SIG-M5 (cell line): ENCODE results near the gene CDT1.
"Not testable (repeated sequence)": the region's sequence is repeated elsewhere in the genome, so short reads cannot be mapped to it uniquely, and the experiment has no call there.

Source experiments
- DNase-seq: peaks from one replicate; lab custom pipeline; 2025; lab: John Stamatoyannopoulos, UW

Gene CDT1

DNA sequence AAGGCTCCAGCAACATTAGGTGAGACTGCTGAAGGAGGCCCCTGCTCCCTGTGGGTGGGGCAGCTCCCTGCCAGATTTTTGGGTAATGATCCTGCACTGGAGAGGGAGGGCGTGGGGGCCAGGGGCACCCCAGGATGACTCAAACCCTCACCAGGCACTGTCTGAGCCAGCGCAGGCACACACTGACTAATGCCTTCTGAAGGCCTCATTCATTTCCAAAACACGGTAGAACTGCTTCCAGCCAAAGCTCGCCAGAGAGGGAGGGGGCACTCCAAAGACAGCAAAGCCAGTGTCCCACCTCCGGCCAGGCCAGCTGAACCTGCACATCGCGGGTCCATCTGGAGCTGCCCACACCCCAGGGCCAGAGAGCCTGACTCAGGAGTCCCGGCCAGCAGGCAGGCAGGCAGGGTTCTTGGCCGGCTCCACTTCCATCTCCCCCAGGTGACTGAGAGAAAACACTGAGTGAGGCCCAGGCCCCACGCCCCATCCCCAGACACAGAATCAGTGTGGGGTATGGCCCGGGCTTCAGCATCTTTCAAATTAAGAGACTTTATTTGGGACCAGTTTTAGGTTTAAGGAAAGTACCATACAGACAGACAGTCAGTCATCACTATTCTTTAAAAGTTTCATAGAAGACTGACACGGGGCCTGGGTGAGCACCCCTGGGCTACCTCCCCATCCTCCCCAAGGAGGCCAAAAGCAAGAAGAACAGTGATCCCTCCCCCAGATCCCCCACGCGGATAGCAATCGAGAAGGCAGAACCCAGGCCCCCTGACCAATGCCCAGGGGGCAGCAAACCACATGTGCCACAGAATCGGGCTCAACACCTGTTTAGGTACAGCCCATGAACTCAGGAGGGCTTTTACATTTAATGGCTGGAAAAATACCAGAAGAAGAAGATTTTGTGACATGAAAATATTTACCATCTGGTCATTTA, 20.9 kb upstream of the CDT1 start:
- DNase-seq = no peak

DNA sequence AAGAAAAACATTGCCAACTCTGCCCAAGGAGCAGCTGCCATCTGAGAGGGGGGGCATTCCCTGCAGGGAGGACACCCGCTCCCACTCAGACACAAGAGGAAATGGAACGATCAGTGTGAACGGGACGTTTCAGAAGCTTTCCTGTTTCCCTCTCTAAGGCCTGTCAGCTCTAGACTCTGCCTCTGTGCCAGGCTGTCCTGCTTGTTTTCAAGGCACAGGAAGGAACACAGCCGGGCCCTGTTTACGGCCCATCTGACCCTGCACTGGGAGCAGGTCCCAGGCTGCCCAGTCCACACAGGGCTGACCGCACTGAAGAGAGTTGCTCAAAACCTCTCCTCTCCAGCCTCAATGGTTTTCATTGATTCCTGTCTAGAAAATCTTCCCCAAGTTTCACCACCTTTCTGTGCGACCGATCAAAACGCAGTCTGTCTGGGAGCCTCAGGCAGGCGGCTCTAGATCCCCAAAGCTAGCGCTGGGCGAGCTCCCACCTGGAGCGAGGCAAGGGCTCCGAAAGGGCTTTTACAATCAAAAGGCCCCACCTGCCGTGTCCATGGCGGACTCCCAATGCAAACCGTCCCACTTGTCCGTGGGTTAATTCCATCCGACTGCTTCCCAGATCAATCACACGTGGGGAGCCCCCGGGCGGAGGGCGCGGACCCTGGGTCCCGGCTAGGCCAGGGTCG, 20.1 kb upstream of the CDT1 start:
- DNase-seq = no peak

DNA sequence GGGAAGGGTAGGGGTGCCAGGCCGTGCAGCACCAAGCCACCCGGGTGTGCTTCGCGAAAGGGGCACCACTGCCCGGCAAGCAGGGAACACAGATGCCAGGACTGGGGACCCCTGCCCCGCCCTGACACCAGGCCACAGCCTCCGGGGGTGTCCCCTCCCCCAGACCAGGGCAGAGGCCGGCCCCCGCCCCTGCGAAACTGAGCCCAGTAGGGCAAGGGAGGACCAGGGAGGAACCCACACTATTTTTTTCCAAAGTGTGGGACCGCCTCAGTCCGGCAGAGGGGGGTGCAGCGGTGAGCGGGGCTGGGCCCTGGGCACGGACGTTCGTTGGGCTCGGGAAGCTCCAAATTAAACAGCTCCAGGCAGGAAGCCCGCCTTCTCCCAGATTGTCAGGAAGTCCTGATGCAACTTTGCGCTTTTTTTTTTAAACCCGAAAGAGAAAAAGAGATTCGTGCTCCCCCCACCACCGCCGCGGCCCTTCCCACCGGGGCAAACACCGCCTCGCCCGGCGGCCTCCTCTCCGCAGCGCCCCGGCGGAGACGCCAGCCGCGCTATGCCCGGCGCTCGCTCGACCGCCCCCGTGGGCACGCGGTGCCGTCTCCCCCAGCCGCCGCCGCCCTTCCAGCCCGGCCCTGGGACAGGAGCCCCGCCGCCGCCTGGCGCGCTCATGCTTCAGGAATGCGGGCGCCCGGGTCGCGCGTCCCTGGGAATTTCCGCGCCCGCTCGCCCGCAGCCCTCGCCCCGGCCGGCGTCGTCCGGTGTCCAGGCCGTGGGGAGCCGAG, 19.3 kb upstream of the CDT1 start:
- no peak for DNase-seq

GRCh38 chr16:88784856-88785105, 18.8 kb upstream of the CDT1 start:
- no peak for DNase-seq

DNA sequence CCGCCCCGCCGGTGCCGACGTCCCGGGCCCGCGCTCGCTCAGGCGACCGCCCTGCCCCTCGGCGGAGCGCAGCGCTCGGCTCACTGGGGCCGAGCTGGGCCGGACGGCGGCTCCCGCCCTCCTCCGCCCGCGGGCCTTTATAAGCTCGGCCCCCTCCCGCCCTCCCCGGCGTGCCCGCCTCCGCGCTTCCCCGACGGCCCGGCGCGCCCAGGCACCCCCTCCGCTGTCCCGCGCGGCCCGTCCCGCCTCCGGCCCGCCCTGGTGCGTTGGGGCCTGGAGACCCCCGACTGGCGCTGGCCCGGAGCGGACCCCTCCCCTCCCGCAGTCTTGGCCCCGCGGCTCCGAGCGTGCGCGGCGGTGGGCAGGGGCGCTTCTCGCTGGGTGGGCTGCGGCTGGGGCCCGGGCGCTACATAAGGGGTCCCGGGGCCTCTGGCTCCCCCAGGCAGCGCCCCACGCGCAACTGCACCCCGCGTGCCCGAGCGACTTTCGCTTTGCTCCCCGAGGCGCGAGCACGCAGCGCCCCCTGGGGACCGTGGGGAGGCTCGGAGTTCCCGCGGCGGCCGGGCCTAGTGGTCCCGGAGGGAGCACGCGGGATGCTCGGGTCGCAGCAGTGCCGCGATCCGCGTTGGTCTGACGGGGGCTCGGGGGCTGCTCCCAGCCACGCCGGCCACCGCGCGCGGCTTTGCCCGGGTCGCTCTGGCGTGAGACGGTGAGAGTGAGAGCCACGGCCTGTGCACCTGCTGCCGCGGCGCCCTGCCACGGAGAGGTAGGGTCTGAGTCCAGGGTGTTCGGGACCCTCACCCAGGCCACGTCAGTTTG, 18.3 kb upstream of the CDT1 start, which contains the start of gene PIEZO1:
PIEZO1 (minus strand) TSS at position 115 of the 819 bp plus-strand sequence. CDS start 256 bp downstream, outside the sequence.
- no peak for DNase-seq

GRCh38 chr16:88787579-88788314, 15.8 kb upstream of the CDT1 start:
- no peak for DNase-seq

DNA sequence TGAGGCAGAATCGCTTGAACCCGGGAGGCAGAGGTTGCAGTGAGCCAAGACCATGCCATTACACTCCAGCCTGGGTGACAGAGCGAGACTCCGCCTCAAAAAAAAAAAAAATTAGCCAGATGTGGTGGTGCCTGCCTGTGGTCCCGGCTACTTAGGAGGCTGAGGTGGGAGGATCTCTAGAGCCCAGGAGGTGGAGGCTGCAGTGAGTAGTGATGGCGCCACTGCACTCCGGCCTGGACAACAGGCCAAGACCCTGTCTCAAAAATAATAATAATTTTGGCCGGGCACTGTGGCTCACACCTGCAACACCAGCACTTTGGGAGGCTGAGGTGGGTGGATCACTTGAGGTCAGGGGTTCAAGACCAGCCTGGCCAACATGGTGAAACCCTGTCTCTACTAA, 14.8 kb upstream of the CDT1 start:
- DNase-seq = not testable (repeated sequence)

DNA sequence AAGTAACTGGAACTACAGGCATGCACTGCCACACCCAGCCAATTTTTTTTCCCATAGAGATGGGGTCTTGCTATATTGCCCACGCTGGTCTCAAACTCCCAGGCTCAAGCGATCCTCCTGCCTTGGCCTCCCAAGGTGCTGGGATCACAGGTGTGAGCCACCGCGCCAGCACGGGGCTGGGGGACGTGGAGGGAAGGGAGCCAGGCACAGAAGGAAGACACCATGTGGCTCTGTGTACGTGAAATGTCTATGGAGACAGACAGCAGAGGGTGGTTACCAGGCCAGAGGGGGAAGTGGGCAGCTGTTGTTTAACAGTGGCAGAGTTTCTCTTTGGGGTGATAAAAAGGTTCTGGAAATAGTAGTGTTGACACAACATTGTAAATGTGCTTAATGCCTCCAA, 14.0 kb upstream of the CDT1 start:
- DNase-seq = peak; percentile 41

DNA sequence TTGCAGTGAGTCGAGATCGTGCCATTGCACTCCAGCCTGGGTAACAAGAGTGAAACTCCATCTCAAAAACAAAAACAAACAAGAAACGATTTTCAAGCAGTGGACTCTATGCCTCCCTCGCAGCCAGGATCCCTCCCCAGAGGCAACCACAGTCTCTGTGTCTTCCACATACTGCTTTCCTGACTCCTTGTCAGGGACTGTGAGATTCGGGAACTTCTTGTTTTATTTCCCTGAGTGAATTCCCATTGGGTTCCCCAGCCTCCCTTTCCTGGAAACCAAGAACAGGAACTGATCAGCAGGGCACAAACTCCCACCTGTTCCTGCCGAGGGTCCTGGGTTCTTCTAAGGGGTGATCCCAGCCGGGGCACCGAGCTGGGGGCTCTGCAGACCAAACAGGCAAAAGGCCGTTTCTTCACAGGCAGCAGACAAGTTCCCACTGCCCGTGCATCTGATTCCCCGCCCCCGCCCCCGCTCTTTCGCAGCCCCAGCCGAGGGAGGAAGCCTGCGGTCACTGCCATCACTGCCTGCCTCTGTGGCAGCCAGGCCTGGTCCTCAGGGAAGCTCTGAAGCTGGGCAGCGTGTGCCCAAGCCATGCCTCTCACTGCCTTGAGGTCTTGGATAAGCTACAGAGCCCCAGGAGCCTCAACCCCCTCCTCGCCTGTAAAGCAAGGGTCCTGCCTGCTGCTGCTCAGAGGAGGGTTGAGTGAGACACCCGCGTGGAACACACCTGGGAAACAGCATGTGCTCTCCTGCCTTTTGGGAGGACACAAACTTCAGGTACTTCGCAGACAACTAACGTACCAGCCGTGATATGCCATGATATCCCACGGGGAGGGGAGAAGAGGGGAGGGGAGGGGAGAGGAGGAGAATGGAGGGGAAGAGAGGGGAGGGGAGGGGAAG, 13.0 kb upstream of the CDT1 start:
- no peak for DNase-seq

- no peak for DNase-seq
Observed at GRCh38 chr16:88792078-88792550, 11.5 kb upstream of the CDT1 start.

DNA sequence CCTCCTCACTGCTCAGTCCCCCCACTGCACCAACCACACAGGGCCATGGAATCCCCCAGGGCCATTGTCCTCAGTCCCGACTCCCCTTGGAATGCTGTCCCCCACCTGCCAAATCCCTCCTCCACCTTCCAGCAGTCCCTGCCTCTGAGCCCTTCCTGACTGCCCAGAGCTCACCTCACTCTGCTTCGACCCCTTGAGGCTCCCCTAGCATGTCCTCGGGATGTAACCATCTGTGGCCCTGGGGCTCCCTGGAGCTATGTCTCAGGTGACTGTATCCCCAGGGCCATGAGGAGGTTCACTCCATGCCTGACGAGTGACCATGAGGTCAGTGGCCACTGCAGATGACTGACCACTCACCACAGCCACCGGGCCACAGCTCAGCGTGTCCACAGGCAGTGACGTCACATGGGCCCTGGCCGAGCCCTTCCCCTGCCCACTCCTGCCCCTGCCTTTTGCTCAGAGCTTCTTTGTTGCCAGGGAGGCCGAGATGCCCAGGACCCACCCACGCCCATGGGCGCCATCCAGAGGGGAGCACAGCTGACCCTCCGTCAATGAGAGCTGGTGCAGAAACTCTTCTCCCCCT, 10.8 kb upstream of the CDT1 start:
- DNase-seq = no peak

DNA sequence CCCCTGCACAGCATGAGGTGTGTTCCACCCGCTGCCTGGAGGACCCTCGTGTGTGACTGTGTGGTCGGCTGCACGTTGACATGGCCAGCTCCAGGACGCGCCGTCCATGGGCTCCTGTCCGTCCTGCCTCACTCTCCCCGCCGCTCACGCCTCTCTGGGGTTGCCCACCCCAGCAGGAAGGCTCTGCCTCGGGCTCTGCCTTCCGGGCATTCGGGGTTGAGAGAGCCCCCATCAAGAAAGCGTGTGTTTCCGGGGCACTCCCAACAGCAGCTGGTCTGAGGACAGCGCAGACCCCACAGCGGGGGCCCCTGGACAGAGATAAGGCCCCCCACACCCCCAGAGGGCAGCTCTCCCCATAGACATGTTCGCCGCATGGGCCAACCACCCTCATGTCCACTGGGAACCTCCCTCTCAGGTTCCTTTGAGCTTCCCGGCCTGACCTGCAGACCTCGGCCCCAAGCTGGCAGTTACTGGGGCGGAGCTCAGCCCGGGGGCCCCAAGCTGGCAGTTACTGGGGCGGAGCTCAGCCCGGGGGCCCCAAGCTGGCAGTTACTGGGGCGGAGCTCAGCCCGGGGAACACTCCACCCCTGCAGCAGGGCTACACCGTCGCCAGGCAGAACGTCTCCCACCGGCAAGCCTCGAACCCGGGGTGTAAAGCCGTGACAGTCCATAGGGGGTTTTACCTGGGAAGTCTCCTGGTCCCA, 10.2 kb upstream of the CDT1 start:
- DNase-seq = peak; percentile 42

GRCh38 chr16:88796278-88796677, 7.3 kb upstream of the CDT1 start:
- DNase-seq = no peak

GRCh38 chr16:88798073-88798472, 5.5 kb upstream of the CDT1 start:
- no peak for DNase-seq

GRCh38 chr16:88798772-88799455, 4.7 kb upstream of the CDT1 start:
- DNase-seq = no peak

- DNase-seq = peak; percentile 56
Observed at GRCh38 chr16:88799569-88800276, 3.9 kb upstream of the CDT1 start.

- no peak for DNase-seq
Observed at GRCh38 chr16:88800277-88800592, 3.4 kb upstream of the CDT1 start.

GRCh38 chr16:88804173-88804551, 573 bp downstream of the CDT1 start:
- DNase-seq = no peak
